Osteocyte (in vitro differentiated cells): ENCODE results near the gene ZNF280B. TPM values are rescaled to one million over a fixed set of nuclear protein-coding genes. Genes with fewer than 3 reads are reported as not detected.

ENCODE experiments used
- DNase-seq: peaks from one replicate; pipeline ENCODE4 v3.0.0; 2021; ENCODE audit warnings: mixed read lengths; ENCODE audit not compliant: unreplicated experiment; ENCODE audit errors: extremely low spot score
- H3K27ac Mint-ChIP-seq: one replicate; pipeline ENCODE4 v1.8.0; 2021; ENCODE audit warnings: mild to moderate bottlenecking, mixed read lengths; ENCODE audit not compliant: unreplicated experiment
- H3K27me3 Mint-ChIP-seq: one replicate; pipeline ENCODE4 v1.8.0; 2021; ENCODE audit warnings: mixed read lengths; ENCODE audit not compliant: unreplicated experiment
- H3K36me3 Mint-ChIP-seq: one replicate; pipeline ENCODE4 v1.8.0; 2021; ENCODE audit warnings: mixed read lengths; ENCODE audit not compliant: unreplicated experiment
- H3K4me1 Mint-ChIP-seq: one replicate; pipeline ENCODE4 v1.8.0; 2021; ENCODE audit warnings: mixed read lengths; ENCODE audit not compliant: unreplicated experiment
- H3K4me3 Mint-ChIP-seq: one replicate; pipeline ENCODE4 v1.8.0; 2021; ENCODE audit warnings: mild to moderate bottlenecking, moderate library complexity, mixed read lengths; ENCODE audit not compliant: unreplicated experiment
- H3K9me3 Mint-ChIP-seq: one replicate; pipeline ENCODE4 v1.8.0; 2021; ENCODE audit warnings: mixed read lengths; ENCODE audit not compliant: unreplicated experiment
- CTCF ChIP-seq: fragments of 200-600 bp; sonication (generic); IDR thresholded peaks from 2 replicates; pipeline ENCODE4 v1.5.0; 2021; ENCODE audit warnings: antibody characterized with exemption, mild to moderate bottlenecking, moderate library complexity
- total RNA-seq: library from RNA; stranded (reverse); gene quantifications from 2 replicates; pipeline ENCODE4 v1.2.1, GENCODE V29; 2021

The ZNF280B gene
- total RNA-seq, 1 donor from 2014 or later = 2.1 TPM

GRCh38 chr22:22548910-22549309 lies 40.4 kb upstream of the ZNF280B start:
- Mint-ChIP-seq H3K36me3 (no peaks in the 10 kb centered on the region), H3K4me1 (no peaks in the 10 kb centered on the region), H3K27me3 (peaks cover 20% of the 10 kb centered on the region), H3K27ac (no peak overlapping the region), H3K4me3 (no peak overlapping the region), H3K9me3 (no peaks in the 10 kb centered on the region)
- no peak for DNase-seq
- TF ChIP-seq CTCF = no peak

- peaks cover 18% of the 10 kb centered on the region for H3K27me3 Mint-ChIP-seq
- H3K4me1 Mint-ChIP-seq = no peaks in the 10 kb centered on the region
- no peak for TF ChIP-seq CTCF
- no peak for DNase-seq
- no peak overlapping the region for H3K4me3 Mint-ChIP-seq
- H3K27ac Mint-ChIP-seq = no peak overlapping the region
- H3K36me3 Mint-ChIP-seq = no peaks in the 10 kb centered on the region
- no peaks in the 10 kb centered on the region for H3K9me3 Mint-ChIP-seq
Observed at GRCh38 chr22:22548317-22548716, 39.8 kb upstream of the ZNF280B start.

- peaks cover 13% of the 10 kb centered on the region for H3K27me3 Mint-ChIP-seq
- H3K4me1 Mint-ChIP-seq = no peaks in the 10 kb centered on the region
- H3K27ac Mint-ChIP-seq = no peak overlapping the region
- no peak for DNase-seq
- no peak overlapping the region for H3K4me3 Mint-ChIP-seq
- H3K36me3 Mint-ChIP-seq = no peaks in the 10 kb centered on the region
- no peak for TF ChIP-seq CTCF
- H3K9me3 Mint-ChIP-seq = no peaks in the 10 kb centered on the region
Observed at GRCh38 chr22:22547692-22548300, 39.3 kb upstream of the ZNF280B start.

- no peak for TF ChIP-seq CTCF
- Mint-ChIP-seq H3K4me1 (no peaks in the 10 kb centered on the region), H3K36me3 (no peaks in the 10 kb centered on the region), H3K9me3 (no peaks in the 10 kb centered on the region), H3K27ac (no peak overlapping the region), H3K4me3 (no peak overlapping the region), H3K27me3 (peaks cover 11% of the 10 kb centered on the region)
- DNase-seq = no peak
Observed at GRCh38 chr22:22547226-22547625, 38.7 kb upstream of the ZNF280B start.

- H3K4me1 Mint-ChIP-seq = no peaks in the 10 kb centered on the region
- no peak for TF ChIP-seq CTCF
- no peak overlapping the region for H3K27ac Mint-ChIP-seq
- no peak for DNase-seq
- H3K9me3 Mint-ChIP-seq = no peaks in the 10 kb centered on the region
- H3K27me3 Mint-ChIP-seq = peaks cover 11% of the 10 kb centered on the region
- no peak overlapping the region for H3K4me3 Mint-ChIP-seq
- H3K36me3 Mint-ChIP-seq = no peaks in the 10 kb centered on the region
Observed at GRCh38 chr22:22546490-22546889, 37.9 kb upstream of the ZNF280B start.
